ENCODE measurements around the gene PSMG4.

PSMG4 gene

DNA sequence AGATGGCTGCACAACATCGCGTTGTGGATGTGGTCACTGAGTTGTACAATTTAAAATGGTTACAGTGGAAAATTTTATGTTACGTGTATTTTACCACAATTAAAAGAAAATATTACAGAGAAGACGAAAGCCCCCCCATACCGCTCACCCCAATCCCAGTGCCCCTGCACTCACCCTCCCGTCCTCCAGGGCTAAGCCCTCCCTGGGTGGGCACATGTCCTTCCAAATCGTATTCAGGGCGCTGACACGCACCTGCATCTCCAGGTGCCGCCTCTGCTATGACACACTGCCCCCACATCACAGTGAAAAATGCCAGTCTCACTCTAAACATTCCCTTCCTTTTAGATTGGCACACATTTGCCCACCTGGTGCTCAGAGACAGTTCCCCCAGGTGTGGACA is 49.4 kb downstream of the PSMG4 start:
- no peak for DNase-seq (ENCODE audit: low read depth in 3 of 3)

DNA sequence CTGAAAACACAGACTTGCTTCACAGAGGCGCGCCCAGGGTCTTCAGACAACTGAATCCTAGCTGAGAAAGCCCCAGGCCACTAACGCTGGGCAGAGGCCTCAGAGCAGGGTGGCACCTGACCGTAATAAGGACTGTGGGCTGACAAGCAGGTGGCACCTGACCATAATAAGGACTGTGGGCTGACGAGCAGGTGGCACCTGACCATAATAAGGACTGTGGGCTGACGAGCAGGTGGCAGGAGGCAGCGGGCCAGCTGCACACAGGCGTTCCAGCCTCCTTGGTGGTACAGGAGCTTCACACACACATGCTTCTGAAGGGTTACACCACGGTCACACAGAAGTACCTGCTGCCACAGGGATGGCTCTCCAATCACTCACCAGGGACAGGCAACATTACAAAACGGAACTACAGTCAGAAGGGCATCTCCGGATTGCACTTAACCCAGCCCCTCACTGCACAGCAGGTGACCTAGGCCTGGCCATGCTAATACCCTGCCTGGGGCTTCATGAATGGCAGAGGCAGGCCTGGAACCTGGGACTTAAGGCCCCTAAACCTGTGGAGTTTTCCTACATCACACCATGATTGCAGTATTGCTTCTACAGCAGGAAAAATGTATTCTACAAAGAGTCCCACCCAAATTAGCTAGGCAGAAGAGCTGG is 50.8 kb downstream of the PSMG4 start:
- DNase-seq (ENCODE audit: low read depth in 3 of 3), result no peak

DNA sequence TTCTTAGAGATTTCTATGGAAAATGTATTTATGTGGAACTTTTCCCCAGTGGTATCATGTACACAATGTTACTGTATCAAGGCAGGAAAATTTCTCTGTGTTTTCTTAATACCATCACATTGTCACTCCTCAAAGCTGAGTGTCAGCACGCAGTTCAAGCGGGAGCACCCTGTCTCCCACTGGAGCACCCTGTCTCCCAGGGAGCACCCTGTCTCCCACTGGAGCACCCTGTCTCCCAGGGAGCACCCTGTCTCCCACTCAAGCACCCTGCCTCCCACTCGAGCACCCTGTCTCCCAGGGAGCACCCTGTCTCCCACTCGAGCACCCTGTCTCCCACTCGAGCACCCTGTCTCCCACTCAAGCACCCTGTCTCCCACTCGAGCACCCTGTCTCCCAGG is 51.3 kb downstream of the PSMG4 start:
- no peak for DNase-seq (ENCODE audit: low read depth in 3 of 3)

DNA sequence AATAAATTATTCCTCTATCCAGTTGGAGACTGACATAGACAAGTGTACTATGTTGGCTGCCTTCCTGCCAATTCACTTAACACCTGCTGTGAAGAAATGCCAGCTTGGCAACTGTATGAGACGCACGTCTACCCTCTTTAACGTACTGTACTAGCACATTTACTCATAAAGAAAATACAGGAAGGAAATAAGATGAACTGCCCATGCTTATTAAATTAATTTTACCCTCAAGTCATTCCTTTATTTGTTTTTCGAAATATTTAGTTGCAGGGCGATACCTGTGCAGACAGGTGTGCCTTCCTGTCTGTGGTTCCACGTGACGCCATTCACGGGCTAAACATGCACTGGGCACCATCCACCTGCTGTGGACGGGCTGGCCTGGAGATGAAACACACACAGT is 52.0 kb downstream of the PSMG4 start:
- DNase-seq (ENCODE audit: low read depth in 3 of 3), result no peak

DNA sequence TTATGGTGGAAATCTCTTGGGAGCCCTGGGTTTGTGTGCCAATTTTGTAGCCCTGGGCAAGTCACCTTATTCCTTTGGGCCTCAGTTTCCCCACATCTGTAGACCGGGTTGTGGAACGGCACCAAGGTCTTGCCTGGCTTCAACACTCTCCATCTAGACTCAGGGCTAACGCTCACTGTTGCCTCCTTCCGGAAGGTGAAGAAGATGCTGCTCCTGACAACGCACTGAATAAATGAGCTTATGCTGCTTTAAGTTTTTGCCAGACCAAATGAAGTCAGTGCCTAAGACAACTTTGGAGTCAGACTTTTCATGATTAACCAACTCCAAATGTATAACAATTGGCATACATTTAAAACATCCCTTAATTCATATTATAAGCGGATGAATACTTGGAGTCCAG is 53.1 kb downstream of the PSMG4 start:
- no peak for DNase-seq (ENCODE audit: low read depth in 3 of 3)

DNA sequence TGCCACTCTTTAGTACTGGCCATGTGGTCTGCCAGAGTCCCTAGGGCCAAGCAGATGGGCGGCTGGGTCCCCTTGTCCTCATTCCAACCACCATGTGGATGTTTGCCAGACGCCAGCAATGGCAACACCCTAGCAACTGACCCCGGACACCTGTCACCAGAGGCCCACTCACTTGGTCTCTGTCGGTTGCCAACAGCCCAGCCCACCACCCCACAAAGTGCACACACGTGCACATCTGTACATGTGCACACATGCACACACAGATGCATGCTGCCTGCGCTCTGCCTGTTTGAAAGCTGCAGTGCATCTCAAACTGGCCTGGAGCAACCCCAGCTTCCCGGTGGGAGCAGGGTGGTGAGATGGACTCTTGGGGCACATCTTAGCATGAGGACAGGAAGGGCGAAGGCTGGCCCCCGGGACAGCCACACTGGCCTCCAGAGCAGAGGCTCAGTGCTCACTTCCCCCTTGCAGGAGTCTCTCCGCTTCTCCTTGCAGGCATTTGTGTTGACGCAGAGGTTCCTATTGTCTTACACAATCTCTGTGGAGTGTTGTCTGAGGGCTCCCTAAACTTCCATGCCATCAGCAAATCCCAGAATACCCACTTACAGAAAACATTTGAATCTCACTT is 54.0 kb downstream of the PSMG4 start:
- DNase-seq (ENCODE audit: low read depth in 3 of 3), result no peak

DNA sequence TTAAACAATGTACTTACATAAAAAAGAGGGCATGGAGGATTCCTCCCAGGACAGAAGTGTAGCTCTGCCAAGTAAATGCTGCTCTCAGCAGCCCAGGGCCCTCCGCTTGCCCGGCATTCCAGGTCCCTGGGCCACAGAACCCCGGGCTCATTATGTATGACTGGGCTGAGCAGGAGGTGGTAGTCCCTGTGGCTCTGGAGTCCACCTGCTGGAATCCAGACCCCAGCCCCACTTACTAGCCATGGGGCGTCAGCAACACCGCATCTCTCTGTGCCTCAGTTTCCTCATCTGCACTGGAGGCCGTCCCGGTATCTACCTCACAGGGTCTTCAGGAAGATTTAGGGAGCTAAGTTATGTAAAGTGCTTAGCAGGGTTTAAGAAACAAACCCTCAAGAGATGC is 55.4 kb downstream of the PSMG4 start:
- DNase-seq (ENCODE audit: low read depth in 3 of 3), result no peak

DNA sequence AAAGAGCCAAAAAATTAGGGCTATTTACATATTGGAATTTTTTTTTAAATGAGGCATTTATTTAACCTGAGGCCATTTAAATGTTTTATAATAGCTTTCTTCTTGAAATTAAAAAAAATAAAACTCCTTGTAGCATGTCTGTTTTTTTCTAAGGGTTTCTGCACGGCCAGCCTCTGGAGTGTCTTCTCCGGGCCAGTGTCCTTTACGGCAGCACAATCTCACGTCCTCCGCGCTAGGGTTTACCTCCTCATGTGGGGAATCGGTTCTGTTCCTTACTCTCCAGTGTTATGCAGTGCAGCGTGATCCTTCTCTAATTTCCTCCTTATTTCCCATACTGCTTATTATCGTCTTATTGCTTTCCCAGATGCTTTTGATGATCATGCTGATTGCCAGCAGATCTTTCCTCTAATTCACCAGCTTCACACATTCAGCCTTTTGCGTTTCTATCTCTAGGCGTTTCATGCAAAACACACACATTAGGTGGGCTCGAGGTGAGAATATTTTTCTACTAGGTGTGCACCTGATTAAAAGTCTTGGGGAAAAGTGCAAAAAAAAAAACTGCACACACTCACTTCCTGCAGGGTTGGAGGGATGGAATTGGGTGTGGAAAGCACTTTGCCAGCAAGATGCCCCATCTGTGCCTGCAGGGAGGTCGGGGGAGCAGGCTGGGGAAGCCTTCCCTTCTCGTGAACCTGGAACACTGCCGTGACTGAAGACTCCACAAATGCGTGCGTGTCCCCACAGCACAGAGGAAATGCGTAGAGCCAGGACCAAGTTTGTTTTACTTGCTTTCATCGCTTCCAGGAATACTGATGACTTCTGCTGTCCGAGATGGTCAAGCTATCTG is 56.1 kb downstream of the PSMG4 start:
- DNase-seq (ENCODE audit: low read depth in 3 of 3), result no peak

DNA sequence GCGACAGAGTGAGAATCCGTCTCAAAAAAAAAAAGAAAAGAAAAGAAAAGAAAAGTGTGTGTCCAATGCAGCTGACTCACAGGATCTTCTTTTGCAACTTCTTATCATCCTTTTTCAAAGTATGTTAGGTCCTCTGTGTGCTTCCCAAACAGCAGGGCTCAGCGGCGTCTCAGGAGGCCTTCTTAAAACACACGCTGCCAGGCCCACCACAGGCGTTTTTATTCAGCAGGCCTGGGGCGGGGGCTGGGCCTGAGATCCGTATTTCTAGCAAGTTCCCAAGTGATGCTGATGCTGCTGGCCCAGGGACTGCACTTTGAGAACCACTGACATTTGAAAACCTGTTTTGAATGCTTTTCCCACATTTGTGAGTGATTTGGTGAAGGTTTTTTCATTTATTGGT is 57.1 kb downstream of the PSMG4 start:
- DNase-seq (ENCODE audit: low read depth in 3 of 3), result no peak

DNA sequence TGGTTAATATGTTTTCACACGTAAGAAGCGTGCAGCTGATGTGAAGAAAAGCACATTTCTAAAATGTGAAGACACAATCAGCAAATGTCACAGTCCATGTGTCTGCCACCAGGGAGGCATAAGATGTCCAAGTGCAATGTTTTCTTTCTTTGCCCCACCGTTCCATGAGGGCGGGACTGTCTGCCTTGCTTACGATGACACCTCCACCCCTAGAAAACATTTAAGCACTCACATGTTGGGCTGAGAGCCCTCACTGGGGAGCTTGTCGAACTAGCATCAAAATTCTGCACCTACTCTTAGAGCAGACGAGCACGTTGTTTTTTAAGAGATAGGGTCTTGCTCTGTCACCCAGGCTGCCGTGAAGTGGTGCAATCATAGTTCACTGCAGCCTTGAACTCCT is 57.6 kb downstream of the PSMG4 start:
- DNase-seq (ENCODE audit: low read depth in 3 of 3), result no peak

DNA sequence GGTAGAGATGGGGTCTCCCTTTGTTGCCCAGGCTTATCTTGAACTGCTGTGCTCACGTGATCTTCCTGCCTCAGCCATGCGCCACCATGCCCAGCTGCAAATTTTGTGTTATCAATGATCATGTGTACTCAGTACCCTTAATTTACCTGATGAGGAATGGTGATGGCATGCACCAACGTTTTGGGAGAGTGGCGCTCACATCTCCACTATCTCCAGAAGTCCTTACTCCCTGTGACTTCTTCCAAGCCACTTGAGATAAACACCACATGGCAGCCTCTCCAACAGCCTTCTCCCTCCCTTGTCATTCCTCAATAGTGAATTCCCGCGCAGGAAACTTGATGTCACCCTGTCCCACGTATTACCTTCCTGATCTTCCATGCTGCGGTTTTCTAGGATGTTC is 58.1 kb downstream of the PSMG4 start:
- DNase-seq (ENCODE audit: low read depth in 3 of 3), result no peak

Measured in stimulated activated CD4-positive, alpha-beta T cell treated with anti-CD3 and anti-CD28 coated beads, TNF-alpha, amount 100 ng/mL, for 48 hours (primary cell).